Measurements from ENCODE around the gene MELTF. TPM values are rescaled to one million over a fixed set of nuclear protein-coding genes. Genes with fewer than 3 reads are reported as not detected.
A peak's percentile ranks its signal among the peaks of the same experiment; 100 is the strongest.

Gene MELTF
- total and polyA plus RNA-seq, 2 experiments from 2014 or later: 74.0 to 121 TPM

DNA sequence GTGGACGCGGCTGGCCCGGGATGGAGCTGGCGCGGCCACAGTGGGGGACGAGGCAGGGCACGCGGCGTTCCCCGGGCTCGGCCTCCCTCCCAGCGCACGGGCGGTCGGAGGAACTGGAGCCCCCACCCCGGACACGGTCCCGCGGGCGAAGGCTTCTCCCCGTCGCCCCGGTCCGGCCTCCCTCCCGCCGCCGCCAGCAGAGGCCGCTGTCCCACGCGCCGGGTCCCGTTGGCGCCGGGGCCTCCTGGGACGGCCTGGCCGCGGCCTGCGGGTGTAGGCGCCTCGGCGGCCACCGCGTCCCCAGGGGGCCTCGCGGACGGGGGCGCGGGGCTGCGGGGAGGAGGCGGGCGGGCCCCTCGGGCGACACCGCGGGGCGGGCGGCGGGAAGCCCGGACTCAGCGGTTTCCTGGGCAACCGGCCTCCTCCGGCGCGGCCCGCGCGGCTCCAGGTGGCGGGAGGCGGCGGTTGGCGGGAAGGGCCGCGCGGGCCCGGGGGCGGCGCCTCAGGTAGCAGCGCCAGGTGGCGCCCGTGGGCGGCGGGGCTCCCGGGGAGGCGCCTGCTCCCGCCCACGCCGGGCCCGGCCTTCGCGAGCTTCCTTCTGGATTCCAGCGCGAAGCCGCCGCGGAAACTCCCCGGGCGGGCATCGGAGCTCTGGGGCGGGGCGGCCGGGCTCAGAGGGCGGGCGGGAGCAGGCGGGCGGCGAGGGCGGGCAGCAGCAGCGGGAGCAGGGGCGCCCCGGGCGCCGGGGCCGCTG, 26.7 kb downstream of the MELTF start:
- Histone ChIP-seq H3K4me3 (peak overlapping the region; percentile 82), H3K79me2 (no peaks in the 10 kb centered on the region), H3K9me2 (replicated peaks; ENCODE audit: insufficient read depth) (no peaks in the 10 kb centered on the region), H4K20me1 (ENCODE audit: insufficient read depth, poor library complexity, severe bottlenecking) (no peaks in the 10 kb centered on the region), H2AFZ (peak overlapping the region; percentile 88), H3K27ac (peak overlapping the region; percentile 91), H3K4me2 (peak overlapping the region; percentile 99), H3K4me1 (ENCODE audit: insufficient read depth) (peaks cover 13% of the 10 kb centered on the region), H3K36me3 (replicated peaks; ENCODE audit: insufficient read depth, low read depth) (no peaks in the 10 kb centered on the region), H3K9me3 (ENCODE audit: low read depth) (no peaks in the 10 kb centered on the region), H3K27me3 (no peaks in the 10 kb centered on the region)
- 1% methylated on average over 14 of the region's 113 CpGs for WGBS (ENCODE audit: low lambda C conversion rate, missing lambda C conversion rate)
- no peak for TF ChIP-seq EZH2 (IDR thresholded peaks at IDR 0.05; ENCODE audit: borderline replicate concordance)
- peak; percentile 60 for TF ChIP-seq CTCF (IDR thresholded peaks at IDR 0.05; ENCODE audit: poor library complexity)
- TF ChIP-seq EZH2phosphoT487 (IDR thresholded peaks at IDR 0.05; ENCODE audit: low read depth, severe bottlenecking, unreplicated experiment): no peak
- DNase-seq (ENCODE audit: low spot score): peak; percentile 95

- TF ChIP-seq EZH2 (IDR thresholded peaks at IDR 0.05; ENCODE audit: borderline replicate concordance) (no peak), EZH2phosphoT487 (IDR thresholded peaks at IDR 0.05; ENCODE audit: low read depth, severe bottlenecking, unreplicated experiment) (no peak), CTCF (IDR thresholded peaks at IDR 0.05; ENCODE audit: poor library complexity) (no peak)
- no peaks in the 10 kb centered on the region for H3K9me2 ChIP-seq (replicated peaks; ENCODE audit: insufficient read depth)
- 80% methylated on average over 37 of the region's 55 CpGs for WGBS (ENCODE audit: low lambda C conversion rate, missing lambda C conversion rate)
- H3K4me1 ChIP-seq (ENCODE audit: insufficient read depth): peaks cover 13% of the 10 kb centered on the region
- H3K79me2 ChIP-seq: no peaks in the 10 kb centered on the region
- H3K4me2 ChIP-seq: peak overlapping the region; percentile 99
- no peaks in the 10 kb centered on the region for H4K20me1 ChIP-seq (ENCODE audit: insufficient read depth, poor library complexity, severe bottlenecking)
- no peaks in the 10 kb centered on the region for H3K27me3 ChIP-seq
- H2AFZ ChIP-seq: peak overlapping the region; percentile 83
- no peak for DNase-seq (ENCODE audit: low spot score)
- no peaks in the 10 kb centered on the region for H3K9me3 ChIP-seq (ENCODE audit: low read depth)
- H3K36me3 ChIP-seq (replicated peaks; ENCODE audit: insufficient read depth, low read depth): no peaks in the 10 kb centered on the region
- no peak overlapping the region for H3K4me3 ChIP-seq
- peak overlapping the region; percentile 81 for H3K27ac ChIP-seq
Observed at GRCh38 chr3:197001972-197002700, 27.5 kb downstream of the MELTF start.

- no peak overlapping the region for H2AFZ ChIP-seq
- no peaks in the 10 kb centered on the region for H3K9me3 ChIP-seq (ENCODE audit: low read depth)
- H3K27me3 ChIP-seq: no peaks in the 10 kb centered on the region
- no peak for DNase-seq (ENCODE audit: low spot score)
- peaks cover 13% of the 10 kb centered on the region for H3K4me1 ChIP-seq (ENCODE audit: insufficient read depth)
- H4K20me1 ChIP-seq (ENCODE audit: insufficient read depth, poor library complexity, severe bottlenecking): no peaks in the 10 kb centered on the region
- H3K4me2 ChIP-seq: no peak overlapping the region
- H3K36me3 ChIP-seq (replicated peaks; ENCODE audit: insufficient read depth, low read depth): no peaks in the 10 kb centered on the region
- no peaks in the 10 kb centered on the region for H3K79me2 ChIP-seq
- no peaks in the 10 kb centered on the region for H3K9me2 ChIP-seq (replicated peaks; ENCODE audit: insufficient read depth)
- TF ChIP-seq EZH2 (IDR thresholded peaks at IDR 0.05; ENCODE audit: borderline replicate concordance): no peak
- H3K27ac ChIP-seq: no peak overlapping the region
- 96% methylated on average over 20 of the region's 20 CpGs for WGBS (ENCODE audit: low lambda C conversion rate, missing lambda C conversion rate)
- H3K4me3 ChIP-seq: no peak overlapping the region
Observed at GRCh38 chr3:197001106-197001971, 28.3 kb downstream of the MELTF start.

All from hepatocyte (in vitro differentiated cells).